OCI-LY3 (cell line): ENCODE measurements around the gene EXO1.

Experiments used
- CTCF ChIP-seq: fragments of 200-600, 300-600 bp; sonication (generic); IDR thresholded peaks from 2 replicates; pipeline ENCODE4 v1.5.1; 2014; ENCODE audit warnings: antibody characterized with exemption, low read length, low read depth
- EZH2phosphoT487 ChIP-seq: fragments of 200-600 bp; shearing (Covaris generic); IDR thresholded peaks from 2 replicates; pipeline ENCODE4 v1.6.1; 2018; ENCODE audit warnings: antibody characterized with exemption, mixed run types, low read depth

GRCh38 chr1:241828463-241829021 lies 19.5 kb upstream of the EXO1 start:
- TF ChIP-seq CTCF (no peak), EZH2phosphoT487 (no peak)
